NCI-H2227 (cell line): ENCODE data around the gene NUMA1.

ENCODE experiments used
- DNase-seq: peaks from one replicate; lab custom pipeline; 2025; ENCODE audit not compliant: unreplicated experiment; lab: John Stamatoyannopoulos, UW

Gene NUMA1

GRCh38 chr11:72080326-72081183 lies at the start of gene NUMA1, which contains the start of gene LRRC51:
Gene NUMA1, minus strand, starts transcription at chr11:72080542. Its CDS starts 44,599 bp downstream, at chr11:72035943.
Gene LRRC51, plus strand, starts transcription at chr11:72080850. Its CDS starts 8,234 bp downstream, at chr11:72089084.
- DNase-seq: peak; percentile 99

GRCh38 chr11:72129381-72129780 lies 49.0 kb upstream of the NUMA1 start:
- DNase-seq: no peak

- no peak for DNase-seq
Measured at GRCh38 chr11:72127923-72128322, 47.6 kb upstream of the NUMA1 start.

GRCh38 chr11:72125956-72126355 lies 45.6 kb upstream of the NUMA1 start:
- DNase-seq: no peak

- DNase-seq: no peak
Measured at GRCh38 chr11:72124046-72124445, 43.7 kb upstream of the NUMA1 start.

- DNase-seq: no peak
Measured at GRCh38 chr11:72123117-72123653, 42.8 kb upstream of the NUMA1 start.

- no peak for DNase-seq
Measured at GRCh38 chr11:72122607-72123006, 42.3 kb upstream of the NUMA1 start.

- DNase-seq: no peak
Measured at GRCh38 chr11:72120930-72121329, 40.6 kb upstream of the NUMA1 start.

GRCh38 chr11:72119198-72119597 lies 38.9 kb upstream of the NUMA1 start:
- no peak for DNase-seq

- no peak for DNase-seq
Measured at GRCh38 chr11:72116019-72116755, 35.8 kb upstream of the NUMA1 start.

- no peak for DNase-seq
Measured at GRCh38 chr11:72114570-72114969, 34.2 kb upstream of the NUMA1 start.

GRCh38 chr11:72112978-72113808 lies 32.9 kb upstream of the NUMA1 start:
- no peak for DNase-seq

GRCh38 chr11:72112143-72112977 lies 32.0 kb upstream of the NUMA1 start, which contains the start of gene ANAPC15:
Gene ANAPC15, minus strand, starts transcription at chr11:72112695. Its CDS starts 1,419 bp downstream, at chr11:72111276.
- DNase-seq: peak; percentile 99

- peak; percentile 44 for DNase-seq
Measured at GRCh38 chr11:72111300-72112142, 31.2 kb upstream of the NUMA1 start.

GRCh38 chr11:72105888-72106287 lies 25.5 kb upstream of the NUMA1 start, which contains the start of gene TOMT:
Gene TOMT, plus strand, starts transcription at chr11:72105924. Its CDS starts 28 bp downstream, at chr11:72105952.
- no peak for DNase-seq

GRCh38 chr11:72103754-72104167 lies 23.4 kb upstream of the NUMA1 start:
- DNase-seq: no peak

- DNase-seq: peak; percentile 99
Measured at GRCh38 chr11:72102946-72103753, 22.8 kb upstream of the NUMA1 start, which contains the start of gene LAMTOR1. Gene LAMTOR1, minus strand, starts transcription at chr11:72103297. Its CDS starts 73 bp downstream, at chr11:72103224.

- no peak for DNase-seq
Measured at GRCh38 chr11:72102631-72102945, 22.2 kb upstream of the NUMA1 start.
